Measurements from ENCODE around the gene MT1G.
"Not testable (repeated sequence)": the region's sequence is repeated elsewhere in the genome, so short reads cannot be mapped to it uniquely, and the experiment has no call there.

The MT1G gene

GRCh38 chr16:56667581-56668571 lies at the start of gene MT1G:
Gene MT1G, minus strand, starts transcription at chr16:56668065. Its CDS starts 72 bp downstream, at chr16:56667993.
- DNase-seq = no peak

- not testable (repeated sequence) for DNase-seq
Measured at GRCh38 chr16:56717532-56717931, 49.7 kb upstream of the MT1G start.

- no peak for DNase-seq
Measured at GRCh38 chr16:56716761-56717160, 48.9 kb upstream of the MT1G start.

- DNase-seq = no peak
Measured at GRCh38 chr16:56715126-56715525, 47.3 kb upstream of the MT1G start.

GRCh38 chr16:56713794-56714193 lies 45.9 kb upstream of the MT1G start:
- no peak for DNase-seq

GRCh38 chr16:56711862-56712261 lies 44.0 kb upstream of the MT1G start:
- no peak for DNase-seq

GRCh38 chr16:56710181-56710737 lies 42.4 kb upstream of the MT1G start:
- no peak for DNase-seq

- no peak for DNase-seq
Measured at GRCh38 chr16:56709443-56710040, 41.7 kb upstream of the MT1G start.

GRCh38 chr16:56708525-56709442 lies 40.9 kb upstream of the MT1G start:
- peak; percentile 35 for DNase-seq

- DNase-seq = no peak
Measured at GRCh38 chr16:56702836-56703235, 35.0 kb upstream of the MT1G start.

GRCh38 chr16:56701534-56701933 lies 33.7 kb upstream of the MT1G start:
- no peak for DNase-seq

- DNase-seq = no peak
Measured at GRCh38 chr16:56700631-56701030, 32.8 kb upstream of the MT1G start.

GRCh38 chr16:56700195-56700594 lies 32.3 kb upstream of the MT1G start:
- no peak for DNase-seq

GRCh38 chr16:56697456-56698155 lies 29.7 kb upstream of the MT1G start:
- no peak for DNase-seq

GRCh38 chr16:56695246-56695645 lies 27.4 kb upstream of the MT1G start:
- no peak for DNase-seq

- DNase-seq = no peak
Measured at GRCh38 chr16:56691885-56692284, 24.0 kb upstream of the MT1G start.

- DNase-seq = no peak
Measured at GRCh38 chr16:56690420-56691122, 22.7 kb upstream of the MT1G start.

- DNase-seq = no peak
Measured at GRCh38 chr16:56689171-56689570, 21.3 kb upstream of the MT1G start.

GRCh38 chr16:56688762-56689161 lies 20.9 kb upstream of the MT1G start:
- DNase-seq = no peak

- DNase-seq = no peak
Measured at GRCh38 chr16:56686758-56687157, 18.9 kb upstream of the MT1G start.

GRCh38 chr16:56684926-56685590 lies 17.2 kb upstream of the MT1G start:
- no peak for DNase-seq
